SH-SY5Y (cell line): Measurements from ENCODE around the gene TCAF1.
A peak's percentile ranks its signal among the peaks of the same experiment; 100 is the strongest.

Experiments
- GATA2 ChIP-seq: IDR thresholded peaks from 2 replicates; pipeline ENCODE4 v1.6.1; 2011; ENCODE audit warnings: mild to moderate bottlenecking, low read depth, low read length
- GATA3 ChIP-seq: IDR thresholded peaks from 2 replicates; pipeline ENCODE4 v1.6.1; 2011; ENCODE audit warnings: low read depth, mild to moderate bottlenecking, low read length, moderate library complexity

GRCh38 chr7:143878884-143879283 is 23.1 kb downstream of the TCAF1 start:
- TF ChIP-seq GATA2 = peak; percentile 95
- TF ChIP-seq GATA3 = peak; percentile 95
